Measurements from ENCODE around the gene KRT79.

DNA sequence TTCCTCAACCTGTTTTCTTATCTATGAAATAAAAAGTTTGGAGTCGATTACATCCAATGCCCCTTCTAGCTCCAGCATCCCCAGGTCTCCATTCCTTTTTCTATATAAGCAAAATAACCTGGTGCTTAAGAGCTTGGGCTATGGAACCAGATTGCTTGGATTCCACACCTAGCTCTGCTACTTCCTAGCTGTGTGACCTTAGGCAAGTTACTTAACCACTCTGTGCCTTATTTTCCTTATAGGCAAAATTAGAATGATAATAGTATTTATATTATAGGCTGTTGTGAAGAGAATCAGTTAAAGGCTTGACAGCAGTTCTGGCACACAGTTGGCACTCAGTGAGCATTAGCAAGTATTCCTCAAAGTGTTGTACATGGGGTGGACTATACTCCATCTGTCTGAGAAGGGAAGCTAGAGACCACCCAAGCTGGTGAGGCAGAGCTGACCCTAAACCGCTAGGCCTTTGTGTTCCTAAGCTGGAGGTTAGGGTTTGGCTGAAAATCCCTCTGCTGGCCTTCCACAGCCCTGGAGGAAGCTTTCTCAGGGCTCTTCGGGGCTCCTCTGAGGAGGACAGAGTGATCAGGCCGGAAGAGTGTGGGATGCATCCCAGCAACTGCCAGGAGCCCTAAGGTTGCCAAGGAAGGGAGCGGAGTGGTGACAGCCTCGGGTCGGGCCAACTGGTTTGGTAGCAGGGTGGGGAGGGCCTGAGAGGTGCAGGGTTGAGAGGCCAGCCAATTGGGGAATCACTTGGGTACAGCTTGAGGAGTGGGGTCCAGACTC is 14.2 kb downstream of the KRT79 start:
- TF ChIP-seq, protein P1, sequence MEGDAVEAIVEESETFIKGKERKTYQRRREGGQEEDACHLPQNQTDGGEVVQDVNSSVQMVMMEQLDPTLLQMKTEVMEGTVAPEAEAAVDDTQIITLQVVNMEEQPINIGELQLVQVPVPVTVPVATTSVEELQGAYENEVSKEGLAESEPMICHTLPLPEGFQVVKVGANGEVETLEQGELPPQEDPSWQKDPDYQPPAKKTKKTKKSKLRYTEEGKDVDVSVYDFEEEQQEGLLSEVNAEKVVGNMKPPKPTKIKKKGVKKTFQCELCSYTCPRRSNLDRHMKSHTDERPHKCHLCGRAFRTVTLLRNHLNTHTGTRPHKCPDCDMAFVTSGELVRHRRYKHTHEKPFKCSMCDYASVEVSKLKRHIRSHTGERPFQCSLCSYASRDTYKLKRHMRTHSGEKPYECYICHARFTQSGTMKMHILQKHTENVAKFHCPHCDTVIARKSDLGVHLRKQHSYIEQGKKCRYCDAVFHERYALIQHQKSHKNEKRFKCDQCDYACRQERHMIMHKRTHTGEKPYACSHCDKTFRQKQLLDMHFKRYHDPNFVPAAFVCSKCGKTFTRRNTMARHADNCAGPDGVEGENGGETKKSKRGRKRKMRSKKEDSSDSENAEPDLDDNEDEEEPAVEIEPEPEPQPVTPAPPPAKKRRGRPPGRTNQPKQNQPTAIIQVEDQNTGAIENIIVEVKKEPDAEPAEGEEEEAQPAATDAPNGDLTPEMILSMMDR (IDR thresholded peaks at IDR 0.05; ENCODE audit: poor library complexity, severe bottlenecking), result no peak
- no peak for TF ChIP-seq EP300 (conservative IDR thresholded peaks at IDR 0.05; ENCODE audit: poor library complexity, severe bottlenecking)
